B cell (primary cell): ENCODE measurements around the gene LRRC49.

Experiments
- EZH2 ChIP-seq: IDR thresholded peaks from 2 replicates; pipeline ENCODE4 v1.6.1; 2012; ENCODE audit warnings: borderline replicate concordance, low read depth, mild to moderate bottlenecking, moderate library complexity, low read length; ENCODE audit not compliant: insufficient read depth, poor library complexity, severe bottlenecking
- TF ChIP-seq, protein P1 (sequence below): fragments of 200-600 bp; IDR thresholded peaks from one replicate; pipeline ENCODE4 v1.8.0; 2022; ENCODE audit warnings: antibody characterized with exemption, mild to moderate bottlenecking

- TF ChIP-seq, protein P1, sequence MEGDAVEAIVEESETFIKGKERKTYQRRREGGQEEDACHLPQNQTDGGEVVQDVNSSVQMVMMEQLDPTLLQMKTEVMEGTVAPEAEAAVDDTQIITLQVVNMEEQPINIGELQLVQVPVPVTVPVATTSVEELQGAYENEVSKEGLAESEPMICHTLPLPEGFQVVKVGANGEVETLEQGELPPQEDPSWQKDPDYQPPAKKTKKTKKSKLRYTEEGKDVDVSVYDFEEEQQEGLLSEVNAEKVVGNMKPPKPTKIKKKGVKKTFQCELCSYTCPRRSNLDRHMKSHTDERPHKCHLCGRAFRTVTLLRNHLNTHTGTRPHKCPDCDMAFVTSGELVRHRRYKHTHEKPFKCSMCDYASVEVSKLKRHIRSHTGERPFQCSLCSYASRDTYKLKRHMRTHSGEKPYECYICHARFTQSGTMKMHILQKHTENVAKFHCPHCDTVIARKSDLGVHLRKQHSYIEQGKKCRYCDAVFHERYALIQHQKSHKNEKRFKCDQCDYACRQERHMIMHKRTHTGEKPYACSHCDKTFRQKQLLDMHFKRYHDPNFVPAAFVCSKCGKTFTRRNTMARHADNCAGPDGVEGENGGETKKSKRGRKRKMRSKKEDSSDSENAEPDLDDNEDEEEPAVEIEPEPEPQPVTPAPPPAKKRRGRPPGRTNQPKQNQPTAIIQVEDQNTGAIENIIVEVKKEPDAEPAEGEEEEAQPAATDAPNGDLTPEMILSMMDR: no peak
- TF ChIP-seq EZH2: no peak
Measured at GRCh38 chr15:71015342-71015741, 122.7 kb downstream of the LRRC49 start.
